ENCODE measurements around the gene SCARB1. TPM values are rescaled to one million over a fixed set of nuclear protein-coding genes. Genes with fewer than 3 reads are reported as not detected.
A peak's percentile ranks its signal among the peaks of the same experiment; 100 is the strongest.

The SCARB1 gene
- total RNA-seq, 1 donor from 2014 or later: 44.5 TPM

DNA sequence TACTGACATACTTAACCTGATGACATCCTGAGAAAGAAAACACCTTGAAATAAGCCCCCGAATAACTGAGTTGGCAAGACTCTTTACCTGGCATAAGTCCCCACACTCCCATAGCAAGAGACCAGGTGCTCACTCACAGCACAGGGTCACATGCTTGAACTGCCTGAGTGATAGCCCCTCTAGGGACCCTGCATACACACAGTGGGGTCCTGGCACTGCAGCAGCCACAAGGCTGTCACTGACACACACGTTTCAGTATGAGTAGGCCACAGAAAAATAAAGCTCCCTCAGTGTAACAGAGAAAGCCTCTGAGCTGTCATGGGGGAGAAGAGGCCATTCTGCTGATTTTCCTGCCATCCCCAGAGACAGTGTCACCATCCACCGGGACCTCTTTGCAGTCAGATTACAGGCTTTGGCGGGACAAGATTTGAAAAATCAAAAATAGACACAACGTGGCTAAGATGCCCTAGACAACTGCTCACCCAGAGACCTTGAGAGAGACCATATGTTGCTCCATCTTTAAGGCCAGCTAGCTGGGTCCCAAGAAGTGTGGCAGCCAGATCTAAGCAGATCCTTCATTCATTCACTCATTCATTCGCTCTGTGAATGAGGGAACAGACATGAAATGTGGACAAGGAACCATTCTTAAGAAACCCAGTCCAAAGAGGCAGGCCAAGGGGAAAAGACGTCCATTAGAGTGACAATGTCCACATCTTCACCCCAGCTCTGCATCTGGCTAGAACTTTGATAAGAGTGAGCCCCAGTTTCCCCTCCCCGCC lies 1.6 kb downstream of the SCARB1 start:
- H2AFZ ChIP-seq (ENCODE audit: low read depth, low read length): no peak overlapping the region

DNA sequence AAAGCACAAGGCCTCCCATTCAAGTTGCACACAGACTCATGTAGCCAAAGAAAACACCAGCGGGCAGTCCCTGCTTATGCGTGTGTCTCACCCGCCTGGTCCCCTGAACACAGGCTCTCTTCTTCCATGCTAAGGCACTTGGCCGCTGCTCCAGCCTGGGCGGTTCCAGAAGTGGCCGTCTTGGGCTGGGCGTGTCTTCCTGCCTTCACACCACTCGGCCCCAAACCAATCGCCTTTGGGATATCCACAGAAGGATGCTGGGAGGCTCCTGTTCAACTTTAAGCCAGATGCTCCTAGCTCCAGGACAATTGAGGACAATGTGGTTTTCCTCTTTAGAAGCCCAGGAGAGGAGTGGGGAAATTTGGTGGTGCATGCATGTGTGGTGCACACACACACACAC lies 2.2 kb downstream of the SCARB1 start:
- peaks cover 13% of the 10 kb centered on the region for H3K4me1 ChIP-seq (ENCODE audit: insufficient read depth, low read length)

More for the DNA sequence above, 1.6 kb downstream of the SCARB1 start:
- Histone ChIP-seq H3K79me2 (ENCODE audit: insufficient read depth, low read length) (no peaks in the 10 kb centered on the region), H3K27ac (ENCODE audit: low read depth, low read length) (no peak overlapping the region), H3K4me2 (ENCODE audit: low read length) (peak overlapping the region; percentile 98), H3K27me3 (ENCODE audit: insufficient read depth, low read length) (no peaks in the 10 kb centered on the region), H4K20me1 (ENCODE audit: insufficient read depth, low read length) (peaks cover 7% of the 10 kb centered on the region), H3K9me3 (ENCODE audit: insufficient read depth, low read depth, low read length) (no peaks in the 10 kb centered on the region), H3K4me1 (ENCODE audit: insufficient read depth, low read length) (peaks cover 13% of the 10 kb centered on the region), H3K36me3 (ENCODE audit: insufficient read depth, low read length) (no peaks in the 10 kb centered on the region), H3K4me3 (ENCODE audit: insufficient read depth, low read depth, low read length) (no peak overlapping the region), H3K9ac (ENCODE audit: low read length) (no peak overlapping the region)
- Mint-ChIP-seq H3K27ac (ENCODE audit: unreplicated experiment) (no peak overlapping the region), H3K36me3 (ENCODE audit: low read depth, unreplicated experiment) (no peaks in the 10 kb centered on the region), H3K4me3 (ENCODE audit: unreplicated experiment) (peak overlapping the region; percentile 84), H3K4me1 (ENCODE audit: low read depth, unreplicated experiment) (peaks cover 6% of the 10 kb centered on the region), H3K27me3 (ENCODE audit: low read depth, unreplicated experiment) (peaks cover 3% of the 10 kb centered on the region), H3K9me3 (ENCODE audit: unreplicated experiment) (no peaks in the 10 kb centered on the region)
- no peak for FAIRE-seq
- no peak for TF ChIP-seq CTCF (IDR thresholded peaks at IDR 0.05; ENCODE audit: insufficient read depth, low read depth, low read length)
- no peak for TF ChIP-seq EZH2 (IDR thresholded peaks at IDR 0.05; ENCODE audit: insufficient read depth, low read length)
- DNase-seq (ENCODE audit: low read depth): no peak

More for the DNA sequence above, 2.2 kb downstream of the SCARB1 start:
- TF ChIP-seq EZH2 (IDR thresholded peaks at IDR 0.05; ENCODE audit: insufficient read depth, low read length) (no peak), CTCF (IDR thresholded peaks at IDR 0.05; ENCODE audit: insufficient read depth, low read depth, low read length) (no peak)
- Histone ChIP-seq H3K27ac (ENCODE audit: low read depth, low read length) (no peak overlapping the region), H3K4me3 (ENCODE audit: insufficient read depth, low read depth, low read length) (no peak overlapping the region), H3K9me3 (ENCODE audit: insufficient read depth, low read depth, low read length) (no peaks in the 10 kb centered on the region), H2AFZ (ENCODE audit: low read depth, low read length) (no peak overlapping the region), H3K9ac (ENCODE audit: low read length) (no peak overlapping the region), H3K36me3 (ENCODE audit: insufficient read depth, low read length) (no peaks in the 10 kb centered on the region), H3K27me3 (ENCODE audit: insufficient read depth, low read length) (no peaks in the 10 kb centered on the region), H3K4me2 (ENCODE audit: low read length) (no peak overlapping the region), H4K20me1 (ENCODE audit: insufficient read depth, low read length) (peaks cover 7% of the 10 kb centered on the region), H3K79me2 (ENCODE audit: insufficient read depth, low read length) (no peaks in the 10 kb centered on the region)
- FAIRE-seq (no peak), DNase-seq (ENCODE audit: low read depth) (peak; percentile 45)
- Mint-ChIP-seq H3K36me3 (ENCODE audit: low read depth, unreplicated experiment) (no peaks in the 10 kb centered on the region), H3K27ac (ENCODE audit: unreplicated experiment) (no peak overlapping the region), H3K9me3 (ENCODE audit: unreplicated experiment) (no peaks in the 10 kb centered on the region), H3K4me1 (ENCODE audit: low read depth, unreplicated experiment) (peaks cover 6% of the 10 kb centered on the region), H3K4me3 (ENCODE audit: unreplicated experiment) (no peak overlapping the region), H3K27me3 (ENCODE audit: low read depth, unreplicated experiment) (peaks cover 3% of the 10 kb centered on the region)

Measured in astrocyte (in vitro differentiated cells and primary cell).